ENCODE results near the gene IKZF4.

Gene IKZF4

DNA sequence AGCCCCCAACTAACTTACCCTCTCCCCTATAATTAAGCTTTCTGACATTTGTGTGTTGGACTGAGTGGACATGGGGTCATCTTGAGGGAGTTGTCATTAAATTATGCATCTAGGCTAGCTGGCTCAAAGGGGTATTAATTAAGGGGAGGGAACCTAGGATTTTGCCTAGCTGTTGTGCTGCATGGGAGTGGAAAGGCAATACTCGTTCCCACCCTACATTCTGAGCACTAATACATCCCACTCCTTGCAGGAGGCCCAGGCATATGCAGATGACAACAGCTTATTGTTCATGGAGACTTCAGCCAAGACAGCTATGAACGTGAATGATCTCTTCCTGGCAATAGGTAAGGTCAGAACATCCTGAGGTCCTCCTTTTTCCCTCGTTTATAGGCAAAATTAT is 29.7 kb upstream of the IKZF4 start:
- Histone ChIP-seq H3K4me1 (ENCODE audit: insufficient read depth, low read length, severe bottlenecking) (no peaks in the 10 kb centered on the region), H3K36me3 (ENCODE audit: insufficient read depth, low read length) (peaks cover 76% of the 10 kb centered on the region), H3K9ac (ENCODE audit: low read length) (no peak overlapping the region), H3K9me2 (ENCODE audit: low read depth, low read length) (no peaks in the 10 kb centered on the region), H4K20me1 (ENCODE audit: insufficient read depth, low read length) (no peaks in the 10 kb centered on the region), H3K4me2 (ENCODE audit: low read length) (no peak overlapping the region), H3K9me3 (ENCODE audit: low read length) (no peaks in the 10 kb centered on the region), H3K27ac (ENCODE audit: low read depth, low read length, poor library complexity, severe bottlenecking) (no peak overlapping the region), H3K79me2 (ENCODE audit: insufficient read depth, low read length) (no peaks in the 10 kb centered on the region), H3F3A (ENCODE audit: insufficient read depth, low read length) (0 out of 2 replicates have a peak, but pooled peaks cover 4% of the 10 kb centered on the region), H2AFZ (ENCODE audit: low read length) (no peak overlapping the region), H3K4me3 (ENCODE audit: low read depth, low read length, poor library complexity, severe bottlenecking) (no peak overlapping the region), H3K27me3 (ENCODE audit: insufficient read depth, low read length) (no peaks in the 10 kb centered on the region)
- TF ChIP-seq, protein P1, sequence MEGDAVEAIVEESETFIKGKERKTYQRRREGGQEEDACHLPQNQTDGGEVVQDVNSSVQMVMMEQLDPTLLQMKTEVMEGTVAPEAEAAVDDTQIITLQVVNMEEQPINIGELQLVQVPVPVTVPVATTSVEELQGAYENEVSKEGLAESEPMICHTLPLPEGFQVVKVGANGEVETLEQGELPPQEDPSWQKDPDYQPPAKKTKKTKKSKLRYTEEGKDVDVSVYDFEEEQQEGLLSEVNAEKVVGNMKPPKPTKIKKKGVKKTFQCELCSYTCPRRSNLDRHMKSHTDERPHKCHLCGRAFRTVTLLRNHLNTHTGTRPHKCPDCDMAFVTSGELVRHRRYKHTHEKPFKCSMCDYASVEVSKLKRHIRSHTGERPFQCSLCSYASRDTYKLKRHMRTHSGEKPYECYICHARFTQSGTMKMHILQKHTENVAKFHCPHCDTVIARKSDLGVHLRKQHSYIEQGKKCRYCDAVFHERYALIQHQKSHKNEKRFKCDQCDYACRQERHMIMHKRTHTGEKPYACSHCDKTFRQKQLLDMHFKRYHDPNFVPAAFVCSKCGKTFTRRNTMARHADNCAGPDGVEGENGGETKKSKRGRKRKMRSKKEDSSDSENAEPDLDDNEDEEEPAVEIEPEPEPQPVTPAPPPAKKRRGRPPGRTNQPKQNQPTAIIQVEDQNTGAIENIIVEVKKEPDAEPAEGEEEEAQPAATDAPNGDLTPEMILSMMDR (IDR thresholded peaks at IDR 0.05; ENCODE audit: low read length) = no peak
- no peak for TF ChIP-seq EZH2 (IDR thresholded peaks at IDR 0.05; ENCODE audit: borderline replicate concordance, low read length)

DNA sequence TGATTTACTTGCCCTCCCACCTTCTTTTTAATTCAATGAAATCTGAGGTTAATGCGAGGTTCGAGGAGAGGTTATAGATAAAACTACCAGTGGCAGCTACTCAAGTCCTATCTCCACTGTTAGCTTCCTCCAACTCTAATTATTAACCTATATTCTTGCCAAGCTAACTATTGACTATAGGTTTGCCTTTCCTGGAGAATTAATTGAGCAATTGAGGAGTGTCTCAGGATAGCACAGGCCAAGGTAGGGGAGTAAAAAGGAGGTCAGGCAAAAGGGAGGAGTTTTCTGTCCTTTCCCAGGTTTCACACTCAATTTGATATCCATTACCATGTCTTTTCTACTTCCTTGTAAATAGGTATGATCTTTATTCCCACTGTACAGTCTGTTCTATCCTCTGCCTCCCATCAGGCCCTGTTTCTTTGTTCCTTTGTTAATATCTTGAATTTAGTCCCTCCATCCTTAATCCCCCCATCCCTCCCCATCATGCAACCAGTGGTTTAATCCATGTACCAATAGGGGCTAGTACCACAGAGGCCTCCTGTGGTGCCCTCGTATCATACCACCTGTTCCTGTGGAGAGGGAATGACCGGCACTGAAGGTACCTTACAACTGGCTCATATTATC is 27.5 kb upstream of the IKZF4 start:
- peaks cover 61% of the 10 kb centered on the region for H3K36me3 ChIP-seq (ENCODE audit: insufficient read depth, low read length)
- no peak overlapping the region for H2AFZ ChIP-seq (ENCODE audit: low read length)
- no peak overlapping the region for H3K9ac ChIP-seq (ENCODE audit: low read length)

DNA sequence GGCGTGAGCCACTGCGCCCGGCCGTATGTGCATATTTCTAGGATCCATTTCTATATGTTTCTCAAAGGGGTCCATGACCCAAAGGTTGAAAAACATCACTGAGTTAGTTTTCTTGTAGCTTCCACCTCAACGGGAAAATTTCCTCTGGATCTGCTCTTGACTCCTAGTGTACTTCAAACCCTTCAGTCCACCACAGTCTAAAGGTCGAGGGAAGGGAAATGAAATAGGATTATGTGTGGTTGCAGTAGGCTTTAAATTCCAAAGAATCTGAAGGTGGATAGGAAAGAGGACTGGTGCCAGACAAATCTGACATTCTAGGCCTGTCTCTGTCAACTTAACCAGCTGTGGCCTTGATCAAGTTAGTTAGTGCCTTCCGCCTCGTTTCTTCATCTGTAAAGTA is 25.5 kb upstream of the IKZF4 start:
- Histone ChIP-seq H3K36me3 (ENCODE audit: insufficient read depth, low read length) (peaks cover 48% of the 10 kb centered on the region), H2AFZ (ENCODE audit: low read length) (no peak overlapping the region), H3K9me3 (ENCODE audit: low read length) (no peaks in the 10 kb centered on the region), H3K4me3 (ENCODE audit: low read depth, low read length, poor library complexity, severe bottlenecking) (no peak overlapping the region), H4K20me1 (ENCODE audit: insufficient read depth, low read length) (no peaks in the 10 kb centered on the region), H3F3A (ENCODE audit: insufficient read depth, low read length) (0 out of 2 replicates have a peak, but pooled peaks cover 4% of the 10 kb centered on the region), H3K9me2 (ENCODE audit: low read depth, low read length) (no peaks in the 10 kb centered on the region), H3K79me2 (ENCODE audit: insufficient read depth, low read length) (no peaks in the 10 kb centered on the region), H3K27me3 (ENCODE audit: insufficient read depth, low read length) (no peaks in the 10 kb centered on the region), H3K27ac (ENCODE audit: low read depth, low read length, poor library complexity, severe bottlenecking) (no peak overlapping the region), H3K4me2 (ENCODE audit: low read length) (no peak overlapping the region), H3K4me1 (ENCODE audit: insufficient read depth, low read length, severe bottlenecking) (peaks cover 8% of the 10 kb centered on the region), H3K9ac (ENCODE audit: low read length) (no peak overlapping the region)
- no peak for TF ChIP-seq EZH2 (IDR thresholded peaks at IDR 0.05; ENCODE audit: borderline replicate concordance, low read length)
- TF ChIP-seq, protein P1 (IDR thresholded peaks at IDR 0.05; ENCODE audit: low read length) = no peak

More for the DNA sequence above, 27.5 kb upstream of the IKZF4 start:
- TF ChIP-seq, protein P1 (IDR thresholded peaks at IDR 0.05; ENCODE audit: low read length) = no peak
- no peak for TF ChIP-seq EZH2 (IDR thresholded peaks at IDR 0.05; ENCODE audit: borderline replicate concordance, low read length)
- no peaks in the 10 kb centered on the region for H3K27me3 ChIP-seq (ENCODE audit: insufficient read depth, low read length)
- no peak overlapping the region for H3K4me3 ChIP-seq (ENCODE audit: low read depth, low read length, poor library complexity, severe bottlenecking)
- peaks cover 8% of the 10 kb centered on the region for H3K4me1 ChIP-seq (ENCODE audit: insufficient read depth, low read length, severe bottlenecking)
- H3K79me2 ChIP-seq (ENCODE audit: insufficient read depth, low read length) = no peaks in the 10 kb centered on the region
- no peaks in the 10 kb centered on the region for H3K9me3 ChIP-seq (ENCODE audit: low read length)
- no peaks in the 10 kb centered on the region for H3K9me2 ChIP-seq (ENCODE audit: low read depth, low read length)
- H3K4me2 ChIP-seq (ENCODE audit: low read length) = no peak overlapping the region
- H3K27ac ChIP-seq (ENCODE audit: low read depth, low read length, poor library complexity, severe bottlenecking) = no peak overlapping the region
- H3F3A ChIP-seq (ENCODE audit: insufficient read depth, low read length) = 0 out of 2 replicates have a peak, but pooled peaks cover 4% of the 10 kb centered on the region
- H4K20me1 ChIP-seq (ENCODE audit: insufficient read depth, low read length) = no peaks in the 10 kb centered on the region
